ENCODE measurements around the gene GCNT2.
"Not testable (repeated sequence)": the region's sequence is repeated elsewhere in the genome, so short reads cannot be mapped to it uniquely, and the experiment has no call there.

DNA sequence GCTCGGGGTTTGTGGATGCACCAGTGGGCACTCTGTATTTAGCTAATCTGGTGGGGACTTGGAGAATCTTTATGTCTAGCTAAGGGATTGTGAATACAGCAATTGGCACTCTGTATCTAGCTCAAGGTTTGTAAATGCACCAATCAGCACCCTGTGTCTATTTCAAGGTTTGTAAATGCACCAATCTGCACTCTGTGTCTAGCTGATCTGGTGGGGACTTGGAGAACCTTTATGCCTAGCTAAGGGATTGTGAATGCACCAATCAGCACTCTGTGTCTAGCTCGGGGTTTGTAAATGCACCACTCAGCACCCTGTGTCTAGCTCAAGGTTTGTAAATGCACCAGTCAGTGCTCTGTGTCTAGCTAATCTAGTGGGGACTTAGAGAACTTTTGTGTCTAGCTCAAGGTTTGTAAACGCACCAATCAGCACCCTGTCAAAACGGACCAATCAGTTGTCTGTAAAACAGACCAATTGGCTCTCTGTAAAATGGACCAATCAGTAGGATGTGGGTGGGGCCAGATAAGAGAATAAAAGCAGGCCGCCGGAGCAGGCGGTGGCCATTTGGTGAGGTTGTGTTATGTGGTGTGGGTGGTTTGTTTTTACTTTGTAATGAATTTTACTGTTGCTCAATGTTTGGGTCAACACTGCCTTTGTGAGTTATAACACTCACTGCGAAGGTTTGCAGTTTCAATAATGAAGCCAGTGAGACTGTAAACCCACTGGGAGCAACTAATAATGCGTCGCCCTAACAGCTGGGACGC is 139.5 kb downstream of the GCNT2 start:
- TF ChIP-seq, protein P1, sequence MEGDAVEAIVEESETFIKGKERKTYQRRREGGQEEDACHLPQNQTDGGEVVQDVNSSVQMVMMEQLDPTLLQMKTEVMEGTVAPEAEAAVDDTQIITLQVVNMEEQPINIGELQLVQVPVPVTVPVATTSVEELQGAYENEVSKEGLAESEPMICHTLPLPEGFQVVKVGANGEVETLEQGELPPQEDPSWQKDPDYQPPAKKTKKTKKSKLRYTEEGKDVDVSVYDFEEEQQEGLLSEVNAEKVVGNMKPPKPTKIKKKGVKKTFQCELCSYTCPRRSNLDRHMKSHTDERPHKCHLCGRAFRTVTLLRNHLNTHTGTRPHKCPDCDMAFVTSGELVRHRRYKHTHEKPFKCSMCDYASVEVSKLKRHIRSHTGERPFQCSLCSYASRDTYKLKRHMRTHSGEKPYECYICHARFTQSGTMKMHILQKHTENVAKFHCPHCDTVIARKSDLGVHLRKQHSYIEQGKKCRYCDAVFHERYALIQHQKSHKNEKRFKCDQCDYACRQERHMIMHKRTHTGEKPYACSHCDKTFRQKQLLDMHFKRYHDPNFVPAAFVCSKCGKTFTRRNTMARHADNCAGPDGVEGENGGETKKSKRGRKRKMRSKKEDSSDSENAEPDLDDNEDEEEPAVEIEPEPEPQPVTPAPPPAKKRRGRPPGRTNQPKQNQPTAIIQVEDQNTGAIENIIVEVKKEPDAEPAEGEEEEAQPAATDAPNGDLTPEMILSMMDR (IDR thresholded peaks at IDR 0.05 in 4 of 5, conservative IDR thresholded peaks at IDR 0.05 in 1 of 5), result not testable (repeated sequence)
- TF ChIP-seq POLR2A (IDR thresholded peaks at IDR 0.05), result not testable (repeated sequence)

Data from gastrocnemius medialis (tissue), 4 donors.